HepG2 (cell line): ENCODE data around the gene DDX23. TPM values are rescaled to one million over a fixed set of nuclear protein-coding genes. Genes with fewer than 3 reads are reported as not detected.

ENCODE experiments used
- ATM ChIP-seq: fragments of 450-650 bp; IDR thresholded peaks from 2 replicates; pipeline ENCODE4 v1.7.1; 2017; ENCODE audit warnings: mild to moderate bottlenecking, borderline replicate concordance
- GABPB1 ChIP-seq: IDR thresholded peaks from 2 replicates; pipeline ENCODE4 v1.6.1; 2016; ENCODE audit warnings: mild to moderate bottlenecking, missing genetic modification reagents, moderate library complexity, missing compliant biosample characterization
- GZF1 ChIP-seq: sonication (generic); formaldehyde crosslinking; IDR thresholded peaks from 2 replicates; pipeline ENCODE4 v1.5.1; 2020; ENCODE audit warnings: mild to moderate bottlenecking, missing genetic modification reagents
- HIC2 ChIP-seq: sonication (generic); formaldehyde crosslinking; IDR thresholded peaks from 2 replicates; pipeline ENCODE4 v1.9.0; 2022; ENCODE audit warnings: low read depth, missing genetic modification reagents
- KLF16 ChIP-seq, 2 experiments: sonication (generic) in 1 of 2; formaldehyde crosslinking in 1 of 2; IDR thresholded peaks; 2 replicates each; pipeline versions ENCODE4 v1.6.1 to v1.8.0; 2016 to 2023; ENCODE audit warnings: missing genetic modification reagents in 2 of 2, missing compliant biosample characterization in 1 of 2
- MAF1 ChIP-seq: sonication (generic); formaldehyde crosslinking; IDR thresholded peaks from 2 replicates; pipeline ENCODE4 v1.5.0; 2020; ENCODE audit warnings: missing genetic modification reagents, borderline replicate concordance
- MIXL1 ChIP-seq: IDR thresholded peaks from 2 replicates; pipeline ENCODE4 v1.6.1; 2016
- SMARCE1 ChIP-seq: fragments of 450-650 bp; IDR thresholded peaks from 2 replicates; pipeline ENCODE4 v1.6.1; 2017; ENCODE audit warnings: borderline replicate concordance
- ZBTB1 ChIP-seq: sonication (generic); formaldehyde crosslinking; IDR thresholded peaks from 2 replicates; pipeline ENCODE4 v1.4.0; 2020; ENCODE audit warnings: missing genetic modification reagents, borderline replicate concordance
- ZFP1 ChIP-seq: IDR thresholded peaks from 2 replicates; pipeline ENCODE4 v1.6.1; 2016
- ZNF143 ChIP-seq: sonication (generic); formaldehyde crosslinking; IDR thresholded peaks from 2 replicates; pipeline ENCODE4 v1.4.0; 2020; ENCODE audit warnings: missing genetic modification reagents
- ZNF225 ChIP-seq: sonication (generic); formaldehyde crosslinking; IDR thresholded peaks from 2 replicates; pipeline ENCODE4 v1.4.0; 2020; ENCODE audit warnings: mild to moderate bottlenecking, missing genetic modification reagents
- ZNF431 ChIP-seq: sonication (generic); formaldehyde crosslinking; IDR thresholded peaks from 2 replicates; pipeline ENCODE4 v1.9.0; 2022; ENCODE audit warnings: missing genetic modification reagents, low read depth, mild to moderate bottlenecking, borderline replicate concordance
- ZNF605 ChIP-seq: sonication (generic); formaldehyde crosslinking; IDR thresholded peaks from 2 replicates; pipeline ENCODE4 v1.8.0; 2022; ENCODE audit warnings: mild to moderate bottlenecking, missing genetic modification reagents
- ZNF609 ChIP-seq: sonication (generic); formaldehyde crosslinking; IDR thresholded peaks from 2 replicates; pipeline ENCODE4 v1.4.0; 2020; ENCODE audit warnings: mild to moderate bottlenecking, missing genetic modification reagents, borderline replicate concordance
- ZNF7 ChIP-seq: IDR thresholded peaks from 2 replicates; pipeline ENCODE4 v1.6.1; 2016; ENCODE audit warnings: missing biosample characterization, missing genetic modification reagents
- polyA plus RNA-seq, 8 experiments: library from polyadenylated mRNA; depleted of rRNA in 3 of 8; stranded (reverse) in 7 of 8; unstranded in 1 of 8; fragments of >200 nt; fragmentation: Illumina TruSeq in 4 of 8; extraction: Trizol in 4 of 8; gene quantifications; 2 replicates each; pipeline versions ENCODE4 v1.2.1 to v1.2.3, GENCODE V29; 2011 to 2016; ENCODE audit warnings: low read depth in 4 of 8, missing spikeins in 1 of 8, mixed read lengths in 1 of 8; ENCODE audit not compliant: insufficient read depth in 1 of 8
- total RNA-seq, 5 experiments: library from RNA; depleted of rRNA; stranded (reverse); fragments of >200 nt; fragmentation: Illumina TruSeq; extraction: Trizol; gene quantifications; 2 replicates each; pipeline ENCODE4 v1.2.3, GENCODE V29; 2016; ENCODE audit warnings: low read depth in 1 of 5
- TF ChIP-seq, protein P1 (sequence below): sonication (generic); formaldehyde crosslinking; IDR thresholded peaks from 2 replicates; pipeline ENCODE4 v1.8.0; 2022; ENCODE audit warnings: mild to moderate bottlenecking, missing genetic modification reagents, moderate library complexity
- TF ChIP-seq, protein P2 (sequence below): sonication (generic); formaldehyde crosslinking; IDR thresholded peaks from 2 replicates; pipeline ENCODE4 v1.5.1; 2020; ENCODE audit warnings: missing genetic modification reagents, mild to moderate bottlenecking, borderline replicate concordance

The DDX23 gene
- total and polyA plus RNA-seq, 2 of the 13 experiments (the other 11 are each of a cell fraction or from before 2014, with no cell fraction given): 35.7 to 90.0 TPM

GRCh38 chr12:48883305-48884161 lies 31.6 kb upstream of the DDX23 start (continued):
- no peak for TF ChIP-seq ZNF431 (CRISPR knock-in tag)
- TF ChIP-seq, protein P1, sequence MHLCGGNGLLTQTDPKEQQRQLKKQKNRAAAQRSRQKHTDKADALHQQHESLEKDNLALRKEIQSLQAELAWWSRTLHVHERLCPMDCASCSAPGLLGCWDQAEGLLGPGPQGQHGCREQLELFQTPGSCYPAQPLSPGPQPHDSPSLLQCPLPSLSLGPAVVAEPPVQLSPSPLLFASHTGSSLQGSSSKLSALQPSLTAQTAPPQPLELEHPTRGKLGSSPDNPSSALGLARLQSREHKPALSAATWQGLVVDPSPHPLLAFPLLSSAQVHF (CRISPR knock-in tag): no peak
- TF ChIP-seq GZF1: peak; percentile 31; the same call in 1 of the 2 replicates
- no peak for TF ChIP-seq ZBTB1 (CRISPR knock-in tag)
- TF ChIP-seq GABPB1 (CRISPR knock-in tag): no peak
- no peak for TF ChIP-seq ZNF143 (CRISPR knock-in tag)
- TF ChIP-seq ZNF605 (CRISPR knock-in tag): 0 out of 2 replicates have a peak, but pooled peaks have one; percentile 29
- no peak for TF ChIP-seq ATM
- no peak for TF ChIP-seq ZFP1 (CRISPR knock-in tag)
- no peak for TF ChIP-seq MAF1 (CRISPR knock-in tag)
- TF ChIP-seq HIC2 (CRISPR knock-in tag): no peak
- no peak for TF ChIP-seq ZNF225 (CRISPR knock-in tag)
- no peak for TF ChIP-seq SMARCE1
- no peak for TF ChIP-seq KLF16 (CRISPR knock-in tag; IDR thresholded peaks at IDR 0.05)
- TF ChIP-seq, protein P2, sequence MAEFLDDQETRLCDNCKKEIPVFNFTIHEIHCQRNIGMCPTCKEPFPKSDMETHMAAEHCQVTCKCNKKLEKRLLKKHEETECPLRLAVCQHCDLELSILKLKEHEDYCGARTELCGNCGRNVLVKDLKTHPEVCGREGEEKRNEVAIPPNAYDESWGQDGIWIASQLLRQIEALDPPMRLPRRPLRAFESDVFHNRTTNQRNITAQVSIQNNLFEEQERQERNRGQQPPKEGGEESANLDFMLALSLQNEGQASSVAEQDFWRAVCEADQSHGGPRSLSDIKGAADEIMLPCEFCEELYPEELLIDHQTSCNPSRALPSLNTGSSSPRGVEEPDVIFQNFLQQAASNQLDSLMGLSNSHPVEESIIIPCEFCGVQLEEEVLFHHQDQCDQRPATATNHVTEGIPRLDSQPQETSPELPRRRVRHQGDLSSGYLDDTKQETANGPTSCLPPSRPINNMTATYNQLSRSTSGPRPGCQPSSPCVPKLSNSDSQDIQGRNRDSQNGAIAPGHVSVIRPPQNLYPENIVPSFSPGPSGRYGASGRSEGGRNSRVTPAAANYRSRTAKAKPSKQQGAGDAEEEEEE (CRISPR knock-in tag): no peak
- no peak for TF ChIP-seq ZNF7 (CRISPR knock-in tag)
- TF ChIP-seq MIXL1 (CRISPR knock-in tag): no peak
- peak; percentile 17; the same call in 1 of the 2 replicates for TF ChIP-seq ZNF609 (CRISPR knock-in tag)
